Ishikawa (cell line): Measurements from ENCODE around the gene RFESD.

ENCODE experiments used
- CEBPB ChIP-seq: IDR thresholded peaks from 2 replicates; pipeline ENCODE4 v1.6.1; 2012
- CREB1 ChIP-seq: IDR thresholded peaks from 2 replicates; pipeline ENCODE4 v1.6.1; 2012; ENCODE audit warnings: low read depth
- EGR1 ChIP-seq: IDR thresholded peaks from 2 replicates; pipeline ENCODE4 v1.6.1; 2012
- EP300 ChIP-seq: IDR thresholded peaks from 2 replicates; pipeline ENCODE4 v1.6.1; 2012; ENCODE audit warnings: borderline replicate concordance
- FOXM1 ChIP-seq: IDR thresholded peaks from 2 replicates; pipeline ENCODE4 v1.6.1; 2012; ENCODE audit warnings: low read depth, borderline replicate concordance
- MAX ChIP-seq: IDR thresholded peaks from 2 replicates; pipeline ENCODE4 v1.6.1; 2012
- NFIC ChIP-seq: IDR thresholded peaks from 2 replicates; pipeline ENCODE4 v1.6.1; 2012
- RAD21 ChIP-seq: IDR thresholded peaks from 2 replicates; pipeline ENCODE4 v1.6.1; 2012; ENCODE audit warnings: low read depth
- TAF1 ChIP-seq: IDR thresholded peaks from 2 replicates; pipeline ENCODE4 v1.6.1; 2012; ENCODE audit warnings: low read depth, mild to moderate bottlenecking
- TCF12 ChIP-seq: IDR thresholded peaks from 2 replicates; pipeline ENCODE4 v1.6.1; 2012; ENCODE audit warnings: low read depth
- TEAD4 ChIP-seq: IDR thresholded peaks from 2 replicates; pipeline ENCODE4 v1.6.1; 2012
- YY1 ChIP-seq: IDR thresholded peaks from 2 replicates; pipeline ENCODE4 v1.6.1; 2012; ENCODE audit warnings: low read depth
- ZBTB7A ChIP-seq: IDR thresholded peaks from 2 replicates; pipeline ENCODE4 v1.6.1; 2012; ENCODE audit warnings: low read depth
- TF ChIP-seq, protein P1 (sequence below): IDR thresholded peaks from 2 replicates; pipeline ENCODE4 v1.6.1; 2012; ENCODE audit warnings: low read depth, mild to moderate bottlenecking
- TF ChIP-seq, protein P2 (sequence below): IDR thresholded peaks from 2 replicates; pipeline ENCODE4 v1.6.1; 2012

The RFESD gene

DNA sequence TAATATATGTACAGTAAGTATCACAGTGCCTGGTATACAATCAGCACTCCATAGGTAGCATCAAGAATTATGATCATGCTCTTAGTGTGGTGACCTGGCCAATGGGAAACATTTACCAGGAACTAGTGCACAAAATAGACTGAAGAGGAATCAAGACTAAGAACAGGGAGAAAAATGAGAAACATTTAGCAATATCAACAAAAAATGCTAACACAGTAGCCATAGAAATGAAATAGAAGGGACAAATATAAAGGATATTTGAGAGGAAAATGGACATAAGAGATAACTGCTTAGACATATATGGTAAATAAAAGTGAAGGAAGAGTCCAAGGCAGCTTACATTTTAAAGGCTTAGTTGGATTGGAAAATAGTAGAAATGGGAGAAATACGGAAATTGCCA is 52.8 kb downstream of the RFESD start:
- TF ChIP-seq YY1 (no peak), RAD21 (no peak), MAX (no peak), CREB1 (no peak), TCF12 (no peak), CEBPB (no peak), NFIC (no peak), ZBTB7A (no peak), FOXM1 (no peak), TAF1 (no peak), TEAD4 (no peak), EGR1 (no peak), EP300 (no peak)
- TF ChIP-seq, protein P1, sequence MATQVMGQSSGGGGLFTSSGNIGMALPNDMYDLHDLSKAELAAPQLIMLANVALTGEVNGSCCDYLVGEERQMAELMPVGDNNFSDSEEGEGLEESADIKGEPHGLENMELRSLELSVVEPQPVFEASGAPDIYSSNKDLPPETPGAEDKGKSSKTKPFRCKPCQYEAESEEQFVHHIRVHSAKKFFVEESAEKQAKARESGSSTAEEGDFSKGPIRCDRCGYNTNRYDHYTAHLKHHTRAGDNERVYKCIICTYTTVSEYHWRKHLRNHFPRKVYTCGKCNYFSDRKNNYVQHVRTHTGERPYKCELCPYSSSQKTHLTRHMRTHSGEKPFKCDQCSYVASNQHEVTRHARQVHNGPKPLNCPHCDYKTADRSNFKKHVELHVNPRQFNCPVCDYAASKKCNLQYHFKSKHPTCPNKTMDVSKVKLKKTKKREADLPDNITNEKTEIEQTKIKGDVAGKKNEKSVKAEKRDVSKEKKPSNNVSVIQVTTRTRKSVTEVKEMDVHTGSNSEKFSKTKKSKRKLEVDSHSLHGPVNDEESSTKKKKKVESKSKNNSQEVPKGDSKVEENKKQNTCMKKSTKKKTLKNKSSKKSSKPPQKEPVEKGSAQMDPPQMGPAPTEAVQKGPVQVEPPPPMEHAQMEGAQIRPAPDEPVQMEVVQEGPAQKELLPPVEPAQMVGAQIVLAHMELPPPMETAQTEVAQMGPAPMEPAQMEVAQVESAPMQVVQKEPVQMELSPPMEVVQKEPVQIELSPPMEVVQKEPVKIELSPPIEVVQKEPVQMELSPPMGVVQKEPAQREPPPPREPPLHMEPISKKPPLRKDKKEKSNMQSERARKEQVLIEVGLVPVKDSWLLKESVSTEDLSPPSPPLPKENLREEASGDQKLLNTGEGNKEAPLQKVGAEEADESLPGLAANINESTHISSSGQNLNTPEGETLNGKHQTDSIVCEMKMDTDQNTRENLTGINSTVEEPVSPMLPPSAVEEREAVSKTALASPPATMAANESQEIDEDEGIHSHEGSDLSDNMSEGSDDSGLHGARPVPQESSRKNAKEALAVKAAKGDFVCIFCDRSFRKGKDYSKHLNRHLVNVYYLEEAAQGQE = no peak
- TF ChIP-seq, protein P2, sequence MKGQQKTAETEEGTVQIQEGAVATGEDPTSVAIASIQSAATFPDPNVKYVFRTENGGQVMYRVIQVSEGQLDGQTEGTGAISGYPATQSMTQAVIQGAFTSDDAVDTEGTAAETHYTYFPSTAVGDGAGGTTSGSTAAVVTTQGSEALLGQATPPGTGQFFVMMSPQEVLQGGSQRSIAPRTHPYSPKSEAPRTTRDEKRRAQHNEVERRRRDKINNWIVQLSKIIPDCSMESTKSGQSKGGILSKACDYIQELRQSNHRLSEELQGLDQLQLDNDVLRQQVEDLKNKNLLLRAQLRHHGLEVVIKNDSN = no peak

DNA sequence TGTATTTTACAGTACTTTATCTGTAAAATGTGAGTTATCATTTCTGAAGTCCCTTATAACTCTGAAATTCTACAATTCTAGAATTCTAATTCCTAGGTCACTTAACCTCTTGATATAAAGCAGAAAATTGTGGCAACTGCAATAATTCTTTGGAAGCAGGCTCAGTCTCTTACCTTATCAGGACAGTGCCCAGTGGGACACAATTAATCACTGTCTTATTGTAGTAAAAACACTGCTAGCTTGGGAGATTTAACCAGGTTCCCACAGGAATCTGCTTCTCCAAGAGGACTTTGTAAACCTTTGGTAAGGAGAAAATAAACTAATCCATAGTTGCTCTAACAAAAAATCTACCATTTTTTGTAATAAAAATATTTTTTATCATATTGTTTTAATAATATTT is 54.5 kb downstream of the RFESD start:
- TF ChIP-seq TAF1 = no peak
- no peak for TF ChIP-seq CREB1
- TF ChIP-seq ZBTB7A = no peak
- TF ChIP-seq TEAD4 = no peak
- no peak for TF ChIP-seq EGR1
- no peak for TF ChIP-seq NFIC
- TF ChIP-seq YY1 = no peak
- TF ChIP-seq, protein P2 = no peak

- TF ChIP-seq, protein P1 = no peak
- no peak for TF ChIP-seq TCF12
- no peak for TF ChIP-seq MAX
- no peak for TF ChIP-seq CREB1
- no peak for TF ChIP-seq CEBPB
These were observed 57.6 kb downstream of the RFESD start for GRCh38 chr5:95704150-95704549.

GRCh38 chr5:95707055-95707454 is 60.5 kb downstream of the RFESD start:
- no peak for TF ChIP-seq CEBPB
- TF ChIP-seq EGR1 = no peak
- TF ChIP-seq NFIC = no peak
- no peak for TF ChIP-seq RAD21
- no peak for TF ChIP-seq FOXM1
- no peak for TF ChIP-seq TCF12
- no peak for TF ChIP-seq EP300
- TF ChIP-seq, protein P1 = no peak
- no peak for TF ChIP-seq ZBTB7A
